WTC11 (cell line): Measurements from ENCODE around the gene FLT1. TPM values are rescaled to one million over a fixed set of nuclear protein-coding genes. Genes with fewer than 3 reads are reported as not detected.

Experiments
- ATAC-seq: fragments of 200-7000 bp; cut with Tn5 transposase; 2 replicates; pipeline ENCODE4 v1.10.0; 2021; ENCODE audit warnings: mild to moderate bottlenecking, moderate library complexity
- CTCF ChIA-PET: fragments of 300-600 bp; sonication (Branson Sonifier 250); formaldehyde crosslinking; loops from one replicate; lab custom pipeline; 2021; ENCODE audit warnings: antibody characterized with exemption; lab: Charles Lee
- POLR2A ChIA-PET: fragments of 350-600 bp; sonication (Branson Sonifier 250); formaldehyde crosslinking; loops from one replicate; lab custom pipeline; 2021; ENCODE audit warnings: antibody characterized with exemption; lab: Charles Lee
- DNase-seq: peaks from one replicate; pipeline ENCODE4 v3.0.0; 2021; ENCODE audit warnings: low spot score
- H3K27ac Mint-ChIP-seq: 2 replicates; pipeline ENCODE4 v1.8.0; 2021; ENCODE audit warnings: mixed read lengths
- H3K27me3 Mint-ChIP-seq: 2 replicates; pipeline ENCODE4 v1.8.0; 2021; ENCODE audit warnings: low read depth, mild to moderate bottlenecking, moderate library complexity, mixed read lengths
- H3K36me3 Mint-ChIP-seq: 2 replicates; pipeline ENCODE4 v1.8.0; 2021; ENCODE audit warnings: mixed read lengths
- H3K4me1 Mint-ChIP-seq: 2 replicates; pipeline ENCODE4 v1.8.0; 2022; ENCODE audit warnings: mixed read lengths
- H3K4me3 Mint-ChIP-seq: 2 replicates; pipeline ENCODE4 v1.8.0; 2021; ENCODE audit warnings: mild to moderate bottlenecking, moderate library complexity, mixed read lengths
- H3K9me3 Mint-ChIP-seq: 2 replicates; pipeline ENCODE4 v1.8.0; 2021; ENCODE audit warnings: mixed read lengths
- ATF2 ChIP-seq: sonication (generic); formaldehyde crosslinking; IDR thresholded peaks from 2 replicates; pipeline ENCODE4 v1.8.1; 2022; ENCODE audit warnings: low read depth, missing genetic modification reagents, borderline replicate concordance
- CREM ChIP-seq: sonication (generic); formaldehyde crosslinking; IDR thresholded peaks from 2 replicates; pipeline ENCODE4 v1.8.1; 2022; ENCODE audit warnings: mild to moderate bottlenecking, missing genetic modification reagents, moderate library complexity
- ELF4 ChIP-seq: sonication (generic); formaldehyde crosslinking; IDR thresholded peaks from 2 replicates; pipeline ENCODE4 v1.8.1; 2022; ENCODE audit warnings: low read depth, mild to moderate bottlenecking, moderate library complexity, missing genetic modification reagents
- EMX1 ChIP-seq: fragments of 250-450 bp; sonication (Bioruptor Pico); IDR thresholded peaks from 2 replicates; pipeline ENCODE4 v1.8.0; 2021; ENCODE audit warnings: mild to moderate bottlenecking
- ETV6 ChIP-seq: sonication (generic); formaldehyde crosslinking; IDR thresholded peaks from 2 replicates; pipeline ENCODE4 v1.8.1; 2022; ENCODE audit warnings: mild to moderate bottlenecking, missing genetic modification reagents
- FOXK1 ChIP-seq: sonication (generic); formaldehyde crosslinking; IDR thresholded peaks from 2 replicates; pipeline ENCODE4 v1.8.0; 2022; ENCODE audit warnings: mild to moderate bottlenecking, moderate library complexity, missing genetic modification reagents
- FOXP1 ChIP-seq: sonication (generic); formaldehyde crosslinking; IDR thresholded peaks from 2 replicates; pipeline ENCODE4 v1.8.0; 2022; ENCODE audit warnings: missing genetic modification reagents, mild to moderate bottlenecking, moderate library complexity, borderline replicate concordance
- GABPB1 ChIP-seq: sonication (generic); formaldehyde crosslinking; IDR thresholded peaks from 2 replicates; pipeline ENCODE4 v1.8.1; 2023; ENCODE audit warnings: mild to moderate bottlenecking, missing genetic modification reagents
- IRF1 ChIP-seq: sonication (generic); formaldehyde crosslinking; IDR thresholded peaks from 2 replicates; pipeline ENCODE4 v1.8.0; 2023; ENCODE audit warnings: missing genetic modification reagents
- MAX ChIP-seq: sonication (generic); formaldehyde crosslinking; IDR thresholded peaks from 2 replicates; pipeline ENCODE4 v1.8.0; 2022; ENCODE audit warnings: mild to moderate bottlenecking, missing genetic modification reagents
- MYBL2 ChIP-seq: sonication (generic); formaldehyde crosslinking; IDR thresholded peaks from 2 replicates; pipeline ENCODE4 v1.8.1; 2023; ENCODE audit warnings: mild to moderate bottlenecking, moderate library complexity, missing genetic modification reagents
- OVOL2 ChIP-seq: fragments of 250-450 bp; sonication (Bioruptor Pico); IDR thresholded peaks from 2 replicates; pipeline ENCODE4 v1.9.0; 2021; ENCODE audit warnings: mild to moderate bottlenecking, borderline replicate concordance
- PRRX2 ChIP-seq: fragments of 250-450 bp; sonication (Bioruptor Pico); IDR thresholded peaks from 2 replicates; pipeline ENCODE4 v1.8.0; 2021; ENCODE audit warnings: mild to moderate bottlenecking
- TCF7 ChIP-seq: sonication (generic); formaldehyde crosslinking; IDR thresholded peaks from 2 replicates; pipeline ENCODE4 v1.8.0; 2022; ENCODE audit warnings: mild to moderate bottlenecking, low read depth, missing genetic modification reagents, moderate library complexity
- TEAD4 ChIP-seq: sonication (generic); formaldehyde crosslinking; IDR thresholded peaks from 2 replicates; pipeline ENCODE4 v1.8.0; 2022; ENCODE audit warnings: mild to moderate bottlenecking, missing genetic modification reagents
- USF2 ChIP-seq: sonication (generic); formaldehyde crosslinking; IDR thresholded peaks from 2 replicates; pipeline ENCODE4 v1.8.1; 2023; ENCODE audit warnings: mild to moderate bottlenecking, missing genetic modification reagents, moderate library complexity
- ZNF138 ChIP-seq: sonication (generic); formaldehyde crosslinking; conservative IDR thresholded peaks from 2 replicates; pipeline ENCODE4 v1.8.1; 2022; ENCODE audit warnings: mild to moderate bottlenecking, moderate library complexity, missing genetic modification reagents
- ZNF219 ChIP-seq: sonication (generic); formaldehyde crosslinking; IDR thresholded peaks from 2 replicates; pipeline ENCODE4 v1.8.0; 2023; ENCODE audit warnings: missing genetic modification reagents, mild to moderate bottlenecking, borderline replicate concordance
- ZNF263 ChIP-seq: sonication (generic); formaldehyde crosslinking; IDR thresholded peaks from 2 replicates; pipeline ENCODE4 v1.8.1; 2022; ENCODE audit warnings: low read depth, mild to moderate bottlenecking, moderate library complexity, missing genetic modification reagents
- ZNF281 ChIP-seq: sonication (generic); formaldehyde crosslinking; IDR thresholded peaks from 2 replicates; pipeline ENCODE4 v1.8.0; 2023; ENCODE audit warnings: mild to moderate bottlenecking, missing genetic modification reagents
- ZNF532 ChIP-seq: fragments of 250-450 bp; sonication (Bioruptor Pico); IDR thresholded peaks from 2 replicates; pipeline ENCODE4 v1.9.0; 2021; ENCODE audit warnings: mild to moderate bottlenecking, borderline replicate concordance
- ZNF671 ChIP-seq: fragments of 250-450 bp; sonication (Bioruptor Pico); IDR thresholded peaks from 2 replicates; pipeline ENCODE4 v1.8.0; 2021; ENCODE audit warnings: mild to moderate bottlenecking
- total RNA-seq: library from RNA; stranded (reverse); gene quantifications from 3 replicates; pipeline ENCODE4 v1.2.3, GENCODE V29; 2021

FLT1 gene
- total RNA-seq, 1 experiment from 2014 or later = 66.3 TPM

GRCh38 chr13:28485551-28485950 lies 9.4 kb downstream of the FLT1 start:
- ChIA-PET POLR2A (interaction anchor here (1.0 kb wide), 1 partner anchor 56 kb away, joined by 4 read pairs; no protein-coding TSS in a partner anchor), CTCF (no interaction called here)
- Mint-ChIP-seq H3K9me3 (no peaks in the 10 kb centered on the region), H3K4me1 (peaks cover 89% of the 10 kb centered on the region), H3K27me3 (no peaks in the 10 kb centered on the region), H3K4me3 (no peak overlapping the region), H3K36me3 (peaks cover 28% of the 10 kb centered on the region), H3K27ac (peak overlapping the region; percentile 50; the same call in 1 of the 2 replicates)
- DNase-seq (no peak), ATAC-seq (peak; percentile 61)
- no peak for TF ChIP-seq ZNF138 (CRISPR knock-in tag)
- no peak for TF ChIP-seq EMX1 (CRISPR knock-in tag)
- no peak for TF ChIP-seq ZNF281 (CRISPR knock-in tag)
- no peak for TF ChIP-seq ATF2 (CRISPR knock-in tag)
- no peak for TF ChIP-seq ELF4 (CRISPR knock-in tag)
- TF ChIP-seq GABPB1 (CRISPR knock-in tag) = no peak
- no peak for TF ChIP-seq MAX (CRISPR knock-in tag)
- TF ChIP-seq IRF1 (CRISPR knock-in tag) = no peak
- no peak for TF ChIP-seq FOXP1 (CRISPR knock-in tag)
- no peak for TF ChIP-seq USF2 (CRISPR knock-in tag)
- no peak for TF ChIP-seq ZNF219 (CRISPR knock-in tag)

- ChIA-PET CTCF (no interaction called here), POLR2A (interaction anchor here (1.0 kb wide), 1 partner anchor 56 kb away, joined by 4 read pairs; no protein-coding TSS in a partner anchor)
- H3K4me3 Mint-ChIP-seq = no peak overlapping the region
- TF ChIP-seq OVOL2 (CRISPR knock-in tag) (no peak), IRF1 (CRISPR knock-in tag) (no peak), TCF7 (CRISPR knock-in tag) (no peak), ZNF532 (CRISPR knock-in tag) (no peak), ZNF263 (CRISPR knock-in tag) (no peak), ZNF671 (no peak), MYBL2 (CRISPR knock-in tag) (no peak), USF2 (CRISPR knock-in tag) (no peak), ETV6 (CRISPR knock-in tag) (no peak), CREM (CRISPR knock-in tag) (no peak), FOXK1 (CRISPR knock-in tag) (no peak), PRRX2 (CRISPR knock-in tag) (no peak), ZNF219 (CRISPR knock-in tag) (no peak), TEAD4 (no peak)
- no peaks in the 10 kb centered on the region for H3K27me3 Mint-ChIP-seq
- H3K9me3 Mint-ChIP-seq = no peaks in the 10 kb centered on the region
- peaks cover 28% of the 10 kb centered on the region for H3K36me3 Mint-ChIP-seq
- peak overlapping the region; percentile 58; the same call in 1 of the 2 replicates for H3K27ac Mint-ChIP-seq
- peaks cover 87% of the 10 kb centered on the region for H3K4me1 Mint-ChIP-seq
- DNase-seq (no peak), ATAC-seq (no peak)
Observed at GRCh38 chr13:28485097-28485496, 9.8 kb downstream of the FLT1 start.
